MM.1S (cell line): ENCODE results near the gene ACTN1.
A peak's percentile ranks its signal among the peaks of the same experiment; 100 is the strongest.

Experiments
- CTCF ChIP-seq: fragments of 300-600 bp; sonication (generic); IDR thresholded peaks from 2 replicates; pipeline ENCODE4 v1.5.1; 2016; ENCODE audit warnings: antibody characterized with exemption, low read length, mixed read lengths
- EZH2 ChIP-seq: fragments of 300-600 bp; sonication (generic); optimal IDR thresholded peaks from 2 replicates; pipeline ENCODE3; 2017; ENCODE audit warnings: low read depth, mild to moderate bottlenecking, antibody characterized with exemption, low read length, mixed read lengths
- EZH2phosphoT487 ChIP-seq: fragments of 300-600 bp; sonication (generic); IDR thresholded peaks from 2 replicates; pipeline ENCODE4 v1.6.1; 2018; ENCODE audit warnings: antibody characterized with exemption, low read length

- TF ChIP-seq CTCF (peak; percentile 59), EZH2 (no peak), EZH2phosphoT487 (no peak)
Observed at GRCh38 chr14:68862954-68863594, 116.0 kb downstream of the ACTN1 start.
